ENCODE measurements around the gene BSN.

Gene BSN

GRCh38 chr3:49700453-49701128 lies 146.3 kb downstream of the BSN start:
- DNase-seq = no peak

GRCh38 chr3:49701388-49702077 lies 147.3 kb downstream of the BSN start:
- DNase-seq = no peak

- no peak for DNase-seq
Measured at GRCh38 chr3:49702672-49703071, 148.4 kb downstream of the BSN start.

- DNase-seq = no peak
Measured at GRCh38 chr3:49703443-49703927, 149.2 kb downstream of the BSN start.

GRCh38 chr3:49703956-49704355 lies 149.7 kb downstream of the BSN start:
- DNase-seq = no peak

- no peak for DNase-seq
Measured at GRCh38 chr3:49704629-49705028, 150.4 kb downstream of the BSN start.

GRCh38 chr3:49705390-49705960 lies 151.2 kb downstream of the BSN start:
- no peak for DNase-seq

- no peak for DNase-seq
Measured at GRCh38 chr3:49706456-49707112, 152.3 kb downstream of the BSN start.

- no peak for DNase-seq
Measured at GRCh38 chr3:49707113-49707480, 152.8 kb downstream of the BSN start.

GRCh38 chr3:49709852-49710251 lies 155.6 kb downstream of the BSN start:
- no peak for DNase-seq

- no peak for DNase-seq
Measured at GRCh38 chr3:49711489-49711888, 157.2 kb downstream of the BSN start.

GRCh38 chr3:49712166-49712565 lies 157.9 kb downstream of the BSN start:
- no peak for DNase-seq

GRCh38 chr3:49712631-49713317 lies 158.5 kb downstream of the BSN start:
- peak; percentile 15 for DNase-seq

- peak; percentile 20 for DNase-seq
Measured at GRCh38 chr3:49713336-49714105, 159.2 kb downstream of the BSN start.

GRCh38 chr3:49714728-49715550 lies 160.7 kb downstream of the BSN start:
- peak; percentile 29 for DNase-seq

- DNase-seq = peak; percentile 36
Measured at GRCh38 chr3:49715611-49716121, 161.4 kb downstream of the BSN start.

GRCh38 chr3:49716169-49716568 lies 161.9 kb downstream of the BSN start:
- DNase-seq = peak; percentile 16

GRCh38 chr3:49716691-49717210 lies 162.5 kb downstream of the BSN start:
- DNase-seq = peak; percentile 35

- peak; percentile 26 for DNase-seq
Measured at GRCh38 chr3:49717211-49717958, 163.1 kb downstream of the BSN start.

Data from femur (tissue), 1 donor.